ENCODE measurements around the gene HNRNPA1.

Gene HNRNPA1

DNA sequence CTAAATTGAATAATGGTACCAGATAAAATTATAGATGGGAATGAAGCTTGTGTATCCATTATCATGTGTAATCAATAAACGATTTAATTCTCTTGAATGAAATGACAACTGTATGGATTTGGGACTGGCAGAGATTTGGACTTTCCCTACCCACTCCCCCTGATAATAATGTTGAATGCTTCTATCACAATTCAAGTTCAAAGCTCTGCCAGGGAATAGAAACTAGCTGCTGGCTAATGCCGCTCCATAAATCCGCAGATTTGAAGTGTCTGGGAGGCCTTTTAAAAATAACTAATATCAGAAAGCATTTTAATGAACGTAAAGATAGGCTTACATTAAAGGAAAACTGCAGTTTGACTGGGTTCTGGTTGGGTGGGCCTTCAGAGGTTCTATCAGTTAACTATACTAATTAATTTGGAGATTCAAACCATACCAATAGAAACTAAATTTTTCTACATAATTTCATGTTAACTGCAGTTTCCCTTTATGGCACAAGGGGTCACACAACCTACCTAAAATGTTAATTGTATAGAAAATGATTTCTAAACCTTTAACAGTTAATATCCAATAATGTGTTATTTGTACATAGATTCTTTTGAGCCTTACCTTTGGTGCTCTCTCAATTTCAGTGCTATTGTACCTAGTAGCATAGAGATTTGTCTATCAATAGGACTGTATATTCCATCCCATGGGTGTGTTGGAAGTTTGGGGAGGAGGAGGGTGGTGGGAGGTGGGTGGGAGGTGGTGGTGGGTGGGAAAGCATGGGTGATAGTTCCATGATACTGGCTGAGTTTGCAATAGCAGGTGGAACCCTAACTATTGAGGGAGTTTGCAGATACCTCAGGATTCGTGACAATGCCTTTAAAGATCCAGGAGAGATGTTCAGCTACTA is 4.9 kb downstream of the HNRNPA1 start:
- Histone ChIP-seq H3K4me3 (ENCODE audit: insufficient read depth, low read depth, low read length, poor library complexity, severe bottlenecking) (no peak overlapping the region), H3K9me3 (ENCODE audit: control insufficient read depth, low read length) (no peaks in the 10 kb centered on the region), H3K4me1 (ENCODE audit: control insufficient read depth, insufficient read depth, low read length, poor library complexity, severe bottlenecking) (peaks cover 31% of the 10 kb centered on the region), H3K36me3 (ENCODE audit: control insufficient read depth, insufficient read depth, low read length) (peaks cover 64% of the 10 kb centered on the region), H3K27me3 (replicated peaks; ENCODE audit: control insufficient read depth, insufficient read depth, low read length, poor library complexity, severe bottlenecking) (no peaks in the 10 kb centered on the region), H3K27ac (ENCODE audit: insufficient read depth, low read length, poor library complexity, severe bottlenecking) (no peak overlapping the region)
- no peak for DNase-seq

DNA sequence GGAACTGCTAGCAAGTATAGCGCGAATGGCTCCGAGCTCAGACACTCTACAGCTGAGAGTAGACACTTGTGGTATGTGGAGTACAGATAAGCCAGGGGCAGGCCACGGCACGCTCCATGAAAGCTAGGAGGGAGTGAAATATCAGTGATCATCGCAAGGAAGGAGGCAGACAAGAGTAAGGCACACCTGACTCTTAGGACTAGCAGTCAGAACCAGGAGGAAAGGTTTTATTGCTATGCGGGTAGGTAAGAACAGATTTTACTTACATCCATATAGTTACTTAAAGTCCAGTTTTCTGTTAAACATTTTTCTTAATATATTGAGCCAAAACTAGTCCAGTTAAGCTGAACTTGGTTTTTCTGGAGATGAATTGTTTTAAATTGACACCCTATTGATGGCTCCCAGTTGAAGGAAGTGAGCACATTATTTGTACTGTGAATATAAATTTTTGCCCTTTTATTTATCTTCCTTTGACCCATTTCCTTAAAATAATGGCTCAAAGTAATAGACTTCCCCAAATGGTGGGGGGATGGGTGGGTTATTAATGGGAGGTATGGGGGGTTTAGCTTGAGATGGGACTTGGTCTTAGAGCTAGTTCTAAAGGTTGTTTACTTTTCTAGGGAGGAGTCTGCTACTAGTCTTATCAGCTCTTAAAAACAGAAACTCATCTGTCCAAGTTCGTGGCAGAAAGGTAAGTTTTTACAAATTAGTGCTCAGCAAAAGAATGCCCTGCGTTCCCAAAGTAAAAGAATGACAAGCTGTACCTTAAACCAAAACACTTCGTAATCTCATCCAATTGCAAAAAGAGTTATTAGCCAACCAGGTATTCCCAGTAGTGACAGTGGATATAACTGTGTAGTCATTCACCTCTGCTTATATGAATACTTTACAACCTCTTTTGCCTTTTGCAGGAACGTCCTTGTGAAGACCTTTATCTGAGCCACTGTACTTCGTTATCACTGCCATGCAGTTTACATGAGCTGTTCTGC is 5.8 kb downstream of the HNRNPA1 start:
- H3K4me3 ChIP-seq (ENCODE audit: insufficient read depth, low read depth, low read length, poor library complexity, severe bottlenecking): no peak overlapping the region
- H3K9me3 ChIP-seq (ENCODE audit: control insufficient read depth, low read length): no peaks in the 10 kb centered on the region
- no peak for DNase-seq
- H3K4me1 ChIP-seq (ENCODE audit: control insufficient read depth, insufficient read depth, low read length, poor library complexity, severe bottlenecking): peaks cover 29% of the 10 kb centered on the region
- peaks cover 63% of the 10 kb centered on the region for H3K36me3 ChIP-seq (ENCODE audit: control insufficient read depth, insufficient read depth, low read length)
- no peaks in the 10 kb centered on the region for H3K27me3 ChIP-seq (replicated peaks; ENCODE audit: control insufficient read depth, insufficient read depth, low read length, poor library complexity, severe bottlenecking)
- no peak overlapping the region for H3K27ac ChIP-seq (ENCODE audit: insufficient read depth, low read length, poor library complexity, severe bottlenecking)

- peaks cover 19% of the 10 kb centered on the region for H3K4me1 ChIP-seq (ENCODE audit: control insufficient read depth, insufficient read depth, low read length, poor library complexity, severe bottlenecking)
- peaks cover 51% of the 10 kb centered on the region for H3K36me3 ChIP-seq (ENCODE audit: control insufficient read depth, insufficient read depth, low read length)
- no peak overlapping the region for H3K4me3 ChIP-seq (ENCODE audit: insufficient read depth, low read depth, low read length, poor library complexity, severe bottlenecking)
- no peak for DNase-seq
- no peaks in the 10 kb centered on the region for H3K9me3 ChIP-seq (ENCODE audit: control insufficient read depth, low read length)
- H3K27ac ChIP-seq (ENCODE audit: insufficient read depth, low read length, poor library complexity, severe bottlenecking): no peak overlapping the region
- no peaks in the 10 kb centered on the region for H3K27me3 ChIP-seq (replicated peaks; ENCODE audit: control insufficient read depth, insufficient read depth, low read length, poor library complexity, severe bottlenecking)
Measured at GRCh38 chr12:54287261-54288157, 7.0 kb downstream of the HNRNPA1 start.

DNA sequence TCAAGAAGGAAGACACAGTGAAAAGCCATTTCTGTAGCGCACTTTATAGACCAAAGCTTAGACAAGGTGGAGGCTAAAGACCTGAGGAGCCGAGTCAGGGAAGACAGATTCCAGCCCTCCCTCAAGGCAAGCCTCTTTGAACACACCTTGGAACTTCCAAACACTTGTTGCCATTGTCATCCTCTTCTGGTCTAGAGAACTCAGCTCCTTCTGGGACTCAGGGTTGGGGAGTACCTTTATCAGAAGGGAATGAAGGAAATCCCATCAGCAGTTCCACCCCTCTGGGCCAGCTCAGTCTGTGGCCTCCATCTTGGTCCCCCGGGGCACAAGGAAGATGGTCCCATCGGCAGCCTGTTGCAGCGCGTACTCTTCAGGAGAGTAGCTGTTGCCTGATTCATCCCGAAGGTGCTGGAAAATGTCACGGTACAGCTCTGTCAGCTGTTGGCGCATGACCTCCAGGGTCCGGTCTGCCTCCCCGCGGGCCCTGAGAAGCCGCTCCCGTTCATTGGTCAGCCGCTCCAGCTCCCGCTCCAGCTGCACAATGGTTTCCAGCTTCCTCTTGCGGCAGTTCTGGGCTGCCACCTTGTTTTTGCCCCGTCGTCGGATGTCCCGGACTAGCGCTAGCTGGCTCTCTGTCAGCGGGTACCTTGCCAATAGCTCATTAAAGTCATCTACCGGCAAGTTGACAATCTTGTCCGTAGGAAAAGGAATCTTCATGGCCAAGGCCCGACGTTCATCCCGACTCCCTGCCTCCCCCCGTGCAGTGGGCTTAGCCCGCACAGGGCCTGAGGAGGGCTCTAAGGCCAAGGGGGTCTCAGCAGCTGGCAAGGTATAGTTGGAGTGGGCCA is 11.8 kb downstream of the HNRNPA1 start:
- Histone ChIP-seq H3K27me3 (replicated peaks; ENCODE audit: control insufficient read depth, insufficient read depth, low read length, poor library complexity, severe bottlenecking) (no peaks in the 10 kb centered on the region), H3K4me3 (ENCODE audit: insufficient read depth, low read depth, low read length, poor library complexity, severe bottlenecking) (no peak overlapping the region), H3K4me1 (ENCODE audit: control insufficient read depth, insufficient read depth, low read length, poor library complexity, severe bottlenecking) (no peaks in the 10 kb centered on the region), H3K9me3 (ENCODE audit: control insufficient read depth, low read length) (no peaks in the 10 kb centered on the region), H3K36me3 (ENCODE audit: control insufficient read depth, insufficient read depth, low read length) (peaks cover 8% of the 10 kb centered on the region), H3K27ac (ENCODE audit: insufficient read depth, low read length, poor library complexity, severe bottlenecking) (no peak overlapping the region)
- DNase-seq: no peak

GRCh38 chr12:54292931-54293241 is 12.4 kb downstream of the HNRNPA1 start:
- DNase-seq: no peak
- Histone ChIP-seq H3K27ac (ENCODE audit: insufficient read depth, low read length, poor library complexity, severe bottlenecking) (no peak overlapping the region), H3K9me3 (ENCODE audit: control insufficient read depth, low read length) (no peaks in the 10 kb centered on the region), H3K27me3 (replicated peaks; ENCODE audit: control insufficient read depth, insufficient read depth, low read length, poor library complexity, severe bottlenecking) (no peaks in the 10 kb centered on the region), H3K4me3 (ENCODE audit: insufficient read depth, low read depth, low read length, poor library complexity, severe bottlenecking) (no peak overlapping the region), H3K4me1 (ENCODE audit: control insufficient read depth, insufficient read depth, low read length, poor library complexity, severe bottlenecking) (no peaks in the 10 kb centered on the region), H3K36me3 (ENCODE audit: control insufficient read depth, insufficient read depth, low read length) (peaks cover 2% of the 10 kb centered on the region)

- Histone ChIP-seq H3K9me3 (ENCODE audit: control insufficient read depth, low read length) (no peaks in the 10 kb centered on the region), H3K4me3 (ENCODE audit: insufficient read depth, low read depth, low read length, poor library complexity, severe bottlenecking) (no peak overlapping the region), H3K27me3 (replicated peaks; ENCODE audit: control insufficient read depth, insufficient read depth, low read length, poor library complexity, severe bottlenecking) (no peaks in the 10 kb centered on the region), H3K4me1 (ENCODE audit: control insufficient read depth, insufficient read depth, low read length, poor library complexity, severe bottlenecking) (no peaks in the 10 kb centered on the region), H3K27ac (ENCODE audit: insufficient read depth, low read length, poor library complexity, severe bottlenecking) (no peak overlapping the region), H3K36me3 (ENCODE audit: control insufficient read depth, insufficient read depth, low read length) (no peaks in the 10 kb centered on the region)
- peak in 2 of 3 donors; percentile 19 to 42 for DNase-seq
Measured at GRCh38 chr12:54294152-54294952, 13.8 kb downstream of the HNRNPA1 start.

DNA sequence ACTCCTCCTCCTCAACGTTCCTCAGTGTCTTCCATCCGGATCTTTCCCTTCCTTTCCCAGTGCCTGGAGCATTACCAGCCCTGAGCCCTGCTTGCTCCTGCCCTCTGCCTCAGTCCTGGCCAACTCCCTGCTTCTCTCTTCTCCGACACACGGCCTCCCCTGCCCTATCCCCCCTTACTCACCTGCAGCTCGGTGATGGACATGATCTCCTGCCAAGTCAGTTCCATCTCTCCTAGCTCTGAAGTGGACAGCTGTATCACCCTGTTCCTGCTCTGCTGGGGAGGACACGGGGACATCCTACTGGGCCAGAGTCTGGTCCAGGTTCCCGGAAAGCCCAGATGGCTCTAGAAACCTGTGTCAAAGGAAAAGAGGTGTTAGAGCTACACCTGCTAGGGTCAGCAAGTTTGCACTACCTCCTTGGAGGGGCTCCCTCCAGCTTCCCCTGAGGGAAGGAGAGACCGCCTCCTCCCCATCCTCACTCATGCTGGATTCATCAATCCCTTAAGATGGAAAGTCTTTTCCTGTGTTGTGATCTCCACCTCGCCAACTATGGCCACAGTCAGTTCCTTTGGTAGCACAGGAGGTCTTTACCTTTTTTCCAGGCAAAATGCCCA is 14.5 kb downstream of the HNRNPA1 start:
- no peaks in the 10 kb centered on the region for H3K36me3 ChIP-seq (ENCODE audit: control insufficient read depth, insufficient read depth, low read length)
- H3K4me1 ChIP-seq (ENCODE audit: control insufficient read depth, insufficient read depth, low read length, poor library complexity, severe bottlenecking): no peaks in the 10 kb centered on the region
- H3K27ac ChIP-seq (ENCODE audit: insufficient read depth, low read length, poor library complexity, severe bottlenecking): no peak overlapping the region

GRCh38 chr12:54296393-54297099 is 16.0 kb downstream of the HNRNPA1 start:
- Histone ChIP-seq H3K4me1 (ENCODE audit: control insufficient read depth, insufficient read depth, low read length, poor library complexity, severe bottlenecking) (peaks cover 4% of the 10 kb centered on the region), H3K27ac (ENCODE audit: insufficient read depth, low read length, poor library complexity, severe bottlenecking) (no peak overlapping the region), H3K4me3 (ENCODE audit: insufficient read depth, low read depth, low read length, poor library complexity, severe bottlenecking) (no peak overlapping the region), H3K36me3 (ENCODE audit: control insufficient read depth, insufficient read depth, low read length) (no peaks in the 10 kb centered on the region), H3K9me3 (ENCODE audit: control insufficient read depth, low read length) (no peaks in the 10 kb centered on the region), H3K27me3 (replicated peaks; ENCODE audit: control insufficient read depth, insufficient read depth, low read length, poor library complexity, severe bottlenecking) (peaks cover 15% of the 10 kb centered on the region)
- no peak for DNase-seq

More for the DNA sequence above, 14.5 kb downstream of the HNRNPA1 start:
- Histone ChIP-seq H3K4me3 (ENCODE audit: insufficient read depth, low read depth, low read length, poor library complexity, severe bottlenecking) (no peak overlapping the region), H3K27me3 (replicated peaks; ENCODE audit: control insufficient read depth, insufficient read depth, low read length, poor library complexity, severe bottlenecking) (peaks cover under 1% of the 10 kb centered on the region), H3K9me3 (ENCODE audit: control insufficient read depth, low read length) (no peaks in the 10 kb centered on the region)
- DNase-seq: no peak

Measured in effector memory CD4-positive, alpha-beta T cell (primary cell).